D721Med (cell line): ENCODE measurements around the gene CMKLR1.

Source experiments
- DNase-seq: peaks from one replicate; pipeline ENCODE4 v3.0.0; 2011; ENCODE audit warnings: low spot score; ENCODE audit not compliant: insufficient read length
- FAIRE-seq: peaks from 2 replicates; lab custom pipeline; 2011; peaks lifted over from hg19 to GRCh38; lab: Jason Lieb, UNC
- CTCF ChIP-seq: IDR thresholded peaks from 2 replicates; pipeline ENCODE4 v1.5.1; 2012; ENCODE audit warnings: mild to moderate bottlenecking, control low read depth; ENCODE audit not compliant: insufficient read depth; ENCODE audit errors: missing control alignments

CMKLR1 gene

GRCh38 chr12:108356835-108357806 is 18.0 kb upstream of the CMKLR1 start:
- TF ChIP-seq CTCF, result no peak
- FAIRE-seq (no peak), DNase-seq (no peak)

- FAIRE-seq (no peak), DNase-seq (no peak)
- TF ChIP-seq CTCF, result no peak
Observed at GRCh38 chr12:108355069-108355468, 16.0 kb upstream of the CMKLR1 start.

GRCh38 chr12:108352591-108352990 is 13.5 kb upstream of the CMKLR1 start:
- FAIRE-seq (no peak), DNase-seq (no peak)
- TF ChIP-seq CTCF, result no peak

- no peak for DNase-seq
- no peak for TF ChIP-seq CTCF
- no peak for FAIRE-seq
Observed at GRCh38 chr12:108350511-108350910, 11.4 kb upstream of the CMKLR1 start.

GRCh38 chr12:108349278-108349688 is 10.2 kb upstream of the CMKLR1 start:
- FAIRE-seq, result no peak
- no peak for TF ChIP-seq CTCF
- DNase-seq, result no peak

GRCh38 chr12:108348842-108349241 is 9.7 kb upstream of the CMKLR1 start:
- no peak for DNase-seq
- TF ChIP-seq CTCF, result no peak

More at GRCh38 chr12:108348842-108349241, 9.7 kb upstream of the CMKLR1 start:
- no peak for FAIRE-seq
